Epithelial cell of proximal tubule (primary cell): ENCODE data around the gene SRF. TPM values are rescaled to one million over a fixed set of nuclear protein-coding genes. Genes with fewer than 3 reads are reported as not detected.

Source experiments
- DNase-seq: peaks from one replicate; pipeline ENCODE4 v3.0.0-alpha.2; 2011; ENCODE audit warnings: low read depth
- H3K4me3 ChIP-seq: 2 replicates; pipeline ENCODE4 v1.5.1; 2011; ENCODE audit warnings: low read depth, mild to moderate bottlenecking, low read length
- CTCF ChIP-seq: conservative IDR thresholded peaks from 2 replicates; pipeline ENCODE4 v1.5.1; 2012; ENCODE audit warnings: low read depth, mild to moderate bottlenecking, low read length
- total RNA-seq: library from RNA; depleted of rRNA; stranded (reverse); fragments of >200 nt; gene quantifications from 2 replicates; pipeline ENCODE4 v1.2.3, GENCODE V29; 2015

SRF gene
- total RNA-seq, 1 donor from 2014 or later, result 25.0 TPM

GRCh38 chr6:43171707-43172103 lies 636 bp downstream of the SRF start:
- peak overlapping the region; percentile 73 for H3K4me3 ChIP-seq
- DNase-seq, result no peak
- no peak for TF ChIP-seq CTCF

GRCh38 chr6:43172104-43173007 lies 1.3 kb downstream of the SRF start:
- no peak for TF ChIP-seq CTCF
- peak overlapping the region; percentile 73 for H3K4me3 ChIP-seq
- DNase-seq, result no peak

GRCh38 chr6:43173591-43174262 lies 2.7 kb downstream of the SRF start:
- TF ChIP-seq CTCF, result no peak
- DNase-seq, result no peak

GRCh38 chr6:43174263-43175112 lies 3.4 kb downstream of the SRF start:
- peak; percentile 88 for DNase-seq
- TF ChIP-seq CTCF, result peak; percentile 20
- H3K4me3 ChIP-seq, result peak overlapping the region; percentile 47

More at GRCh38 chr6:43173591-43174262, 2.7 kb downstream of the SRF start:
- peak overlapping the region; percentile 73 for H3K4me3 ChIP-seq

- TF ChIP-seq CTCF, result no peak
- DNase-seq, result no peak
- H3K4me3 ChIP-seq, result no peak overlapping the region
Observed at GRCh38 chr6:43175676-43176422, 4.8 kb downstream of the SRF start.

GRCh38 chr6:43176423-43176786 lies 5.3 kb downstream of the SRF start:
- no peak for TF ChIP-seq CTCF
- no peak for DNase-seq

More at GRCh38 chr6:43176423-43176786, 5.3 kb downstream of the SRF start:
- H3K4me3 ChIP-seq, result no peak overlapping the region
